Measurements from ENCODE around the gene EEPD1.

DNA sequence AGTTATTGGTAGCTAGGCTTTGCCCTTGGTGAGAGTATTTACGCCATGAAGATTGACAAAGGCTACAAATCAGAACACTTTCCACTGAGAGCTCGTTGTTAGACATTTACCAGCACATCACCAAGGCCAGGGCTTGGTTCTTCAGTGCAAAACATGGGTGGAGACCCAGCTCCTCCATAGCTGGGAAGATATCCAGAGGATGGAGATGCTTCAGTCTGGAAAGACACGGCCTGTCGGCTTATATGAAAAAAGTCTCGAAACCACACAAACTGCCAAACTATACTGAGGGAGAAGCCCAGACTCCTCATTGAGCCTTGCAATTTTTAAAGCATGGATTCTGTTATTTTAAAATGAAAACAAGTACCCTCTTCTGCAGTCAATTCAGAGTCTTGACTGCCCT is 153.2 kb downstream of the EEPD1 start:
- no peak for TF ChIP-seq YY1 (IDR thresholded peaks at IDR 0.05; ENCODE audit: insufficient read depth, insufficient read length)
- no peak for TF ChIP-seq SUZ12 (IDR thresholded peaks at IDR 0.05; ENCODE audit: extremely low read depth, insufficient read depth, insufficient read length)
- no peak for TF ChIP-seq ZNF274 (IDR thresholded peaks at IDR 0.05; ENCODE audit: low read depth, low read length)
